ENCODE data around the gene TMEM52.

Gene TMEM52

DNA sequence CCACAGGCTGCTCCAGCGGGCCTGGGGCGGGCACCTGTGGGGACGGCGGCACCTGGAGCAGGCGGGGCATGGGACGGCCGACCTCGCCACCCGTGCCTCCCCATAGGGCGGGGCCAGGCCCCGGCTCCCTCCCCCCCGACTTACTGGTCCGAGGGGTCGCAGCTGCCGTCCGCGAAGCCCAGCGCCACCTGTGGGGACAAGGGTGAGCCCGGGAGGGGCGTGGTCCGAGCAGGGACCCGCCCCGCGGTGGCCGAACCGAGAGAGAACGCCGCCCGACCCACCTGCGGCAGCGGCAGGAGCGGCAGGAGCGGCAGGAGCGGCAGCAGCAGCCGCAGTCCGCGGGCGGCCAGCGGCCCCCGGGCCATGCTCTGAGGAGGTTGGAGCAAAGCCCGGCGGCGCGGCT lies at the start of gene TMEM52:
TMEM52 (minus strand) TSS at position 379 of the 403 bp plus-strand sequence; CDS start at position 365, 14 bp downstream.
- no peak for DNase-seq

GRCh38 chr1:1967879-1968278 lies 48.8 kb upstream of the TMEM52 start:
- DNase-seq: no peak

DNA sequence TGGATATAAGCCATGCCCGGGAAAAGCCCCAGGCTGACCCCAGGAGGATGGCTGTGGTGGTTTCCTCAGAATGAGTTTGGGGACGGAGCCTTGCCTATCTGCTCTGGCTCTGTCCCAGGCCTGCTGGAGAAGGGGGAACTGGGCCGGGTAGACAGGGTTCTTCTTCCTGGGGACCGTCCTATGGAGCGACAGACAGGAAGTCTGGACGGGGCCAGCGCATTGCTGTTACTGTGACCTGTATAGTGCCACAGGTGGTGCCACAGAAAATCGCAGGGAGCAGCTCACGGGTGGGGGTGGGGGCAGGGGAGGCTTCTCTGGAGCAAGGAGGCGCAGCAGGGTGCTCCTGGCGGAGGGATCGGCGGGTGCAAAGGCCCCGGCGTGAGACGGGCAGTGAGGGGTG lies 48.1 kb upstream of the TMEM52 start:
- no peak for DNase-seq

- no peak for DNase-seq
Observed at GRCh38 chr1:1966071-1966740, 47.1 kb upstream of the TMEM52 start.

DNA sequence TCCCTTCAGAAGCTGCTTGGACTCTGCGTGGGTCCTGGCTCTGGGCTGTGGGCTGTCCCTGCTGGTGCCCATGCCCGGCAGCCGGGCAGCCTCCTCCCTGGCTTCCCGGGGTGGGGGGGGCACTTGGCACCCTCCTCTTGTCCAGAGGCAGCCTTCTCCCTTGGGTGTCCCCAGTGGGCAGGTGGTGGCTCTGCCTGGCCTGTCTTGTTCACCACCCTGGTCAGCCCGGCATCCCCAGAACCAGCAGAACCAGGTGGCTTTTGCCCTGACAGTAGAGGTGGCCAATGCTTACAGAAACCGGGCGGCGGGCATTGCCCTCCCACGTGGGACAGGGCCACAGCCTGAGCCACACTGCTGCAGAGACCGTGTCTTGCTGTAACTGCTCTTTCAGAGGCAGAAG lies 46.5 kb upstream of the TMEM52 start:
- DNase-seq: no peak

DNA sequence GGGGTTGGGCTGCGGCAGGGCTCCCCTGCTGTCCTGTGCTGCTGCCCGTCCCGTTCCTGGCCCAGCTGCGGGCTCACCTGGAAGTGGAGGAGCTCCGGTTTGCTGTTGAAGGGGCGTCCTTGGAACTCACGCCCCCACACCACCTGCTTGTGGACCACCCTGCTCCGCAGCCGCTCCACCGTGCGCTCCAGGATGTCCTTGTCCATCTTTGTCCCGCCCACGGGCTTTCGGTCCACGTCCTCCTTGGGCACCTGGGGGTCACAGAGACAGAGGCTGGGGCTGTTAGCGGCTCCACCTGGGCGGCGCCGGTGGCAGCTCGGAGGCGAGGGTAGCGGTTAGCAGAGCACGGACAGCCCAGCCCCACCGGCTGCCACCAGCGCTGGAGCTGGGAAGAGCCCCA lies 45.7 kb upstream of the TMEM52 start:
- no peak for DNase-seq

DNA sequence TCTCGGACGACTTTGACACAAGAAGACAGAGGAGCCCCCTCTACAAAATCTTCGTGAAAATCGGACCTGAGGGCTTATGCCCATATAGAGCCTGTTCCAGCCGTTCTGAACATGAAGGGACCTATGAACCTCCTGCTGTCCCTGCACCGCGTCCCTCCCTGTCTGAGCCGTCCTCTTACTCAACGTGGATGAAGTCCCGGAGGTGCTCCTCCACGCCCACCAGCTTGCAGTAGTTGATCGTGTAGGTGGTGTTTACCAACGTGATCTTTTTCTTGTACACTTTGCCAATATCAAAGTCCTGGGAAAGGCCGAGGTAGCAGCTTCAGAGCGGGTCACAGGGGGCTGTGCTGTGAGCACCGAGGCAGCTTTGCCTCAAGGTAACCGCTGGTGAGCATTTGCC lies 44.5 kb upstream of the TMEM52 start:
- DNase-seq: no peak

GRCh38 chr1:1962752-1963151 lies 43.7 kb upstream of the TMEM52 start:
- no peak for DNase-seq

DNA sequence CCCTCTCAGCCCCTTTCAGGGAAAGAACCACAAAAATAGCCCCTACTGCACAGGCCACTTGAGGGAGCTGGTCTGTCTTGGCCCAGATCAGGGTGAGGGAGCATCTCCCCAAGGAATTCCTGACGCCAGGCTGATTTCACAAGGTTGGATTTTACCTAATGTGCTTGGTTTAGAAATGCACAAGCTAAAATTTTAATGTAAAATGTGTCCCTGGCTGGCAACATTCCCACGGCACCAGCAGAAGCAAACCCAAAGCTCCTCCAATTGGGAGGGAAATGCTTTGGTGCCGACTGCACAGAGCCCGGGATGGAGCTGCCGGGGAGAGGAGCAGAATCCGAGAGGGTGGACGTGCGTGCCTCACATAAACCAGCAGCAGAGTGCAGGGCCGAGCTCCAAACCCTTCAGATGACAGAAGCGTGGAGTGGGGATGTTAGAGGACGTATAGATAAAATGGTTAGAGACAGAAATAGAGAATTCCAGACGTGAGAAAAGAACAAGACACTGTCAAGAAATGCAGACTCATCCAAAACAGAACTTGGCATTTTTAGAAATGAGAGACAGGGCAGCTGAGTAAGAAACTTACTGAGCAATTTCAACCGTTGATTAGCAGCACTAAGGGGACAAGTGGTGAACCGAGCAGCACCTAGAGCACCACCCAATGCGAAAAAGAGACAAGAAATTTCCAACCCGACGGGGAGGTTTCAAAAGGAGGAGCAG lies 41.6 kb upstream of the TMEM52 start:
- DNase-seq: no peak

DNA sequence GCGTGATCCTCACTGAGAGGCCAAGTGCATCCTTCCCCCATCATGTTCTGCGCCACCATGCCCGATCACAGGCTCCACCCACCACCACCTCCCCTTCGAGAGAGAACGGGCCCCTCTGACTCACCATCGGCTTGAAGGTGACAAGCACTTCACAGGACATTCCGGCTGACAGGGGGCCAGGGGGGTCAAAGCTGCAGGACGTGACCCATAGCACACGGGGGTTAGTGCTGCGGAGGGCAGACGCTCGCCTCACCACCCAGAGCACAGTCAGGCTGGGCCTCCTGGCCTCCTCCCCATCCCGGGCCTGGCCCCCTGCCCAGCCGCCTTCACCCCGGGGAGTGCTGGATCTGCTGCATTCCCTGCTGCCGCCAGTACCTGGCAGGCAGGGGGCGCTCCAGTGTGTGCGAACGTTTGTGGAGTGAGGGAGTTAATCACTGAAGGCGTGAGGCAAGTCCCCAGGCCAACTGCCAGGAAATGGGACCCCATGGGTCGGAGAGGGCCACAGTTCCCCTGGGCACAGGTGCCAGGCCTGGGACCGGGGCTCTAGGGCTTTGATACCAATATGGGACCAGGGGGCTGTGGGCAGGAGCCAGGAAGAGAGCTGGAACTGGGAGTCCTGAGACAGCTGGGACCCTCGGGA lies 40.9 kb upstream of the TMEM52 start:
- no peak for DNase-seq

DNA sequence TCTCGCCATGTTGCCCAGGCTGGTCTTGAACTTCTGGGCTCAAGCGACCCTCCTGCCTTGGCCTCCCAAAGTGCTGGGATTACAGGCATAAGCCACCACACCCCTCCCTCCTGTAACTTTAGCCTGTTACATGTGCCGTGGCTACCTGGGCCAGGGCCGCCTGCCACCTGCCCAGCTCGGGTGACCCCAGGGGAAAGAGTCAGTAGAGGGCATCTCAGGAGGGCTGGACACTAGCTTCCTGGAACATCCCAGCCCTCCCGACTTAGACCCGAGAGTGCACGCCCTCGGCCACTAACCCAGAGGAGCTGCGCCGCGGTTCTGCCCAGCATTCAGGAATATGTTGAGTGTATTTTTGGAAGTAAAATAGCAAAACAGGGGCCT lies 40.4 kb upstream of the TMEM52 start:
- DNase-seq: no peak

- no peak for DNase-seq
Observed at GRCh38 chr1:1958071-1958541, 39.0 kb upstream of the TMEM52 start.

GRCh38 chr1:1957533-1957961 lies 38.5 kb upstream of the TMEM52 start:
- DNase-seq: no peak

DNA sequence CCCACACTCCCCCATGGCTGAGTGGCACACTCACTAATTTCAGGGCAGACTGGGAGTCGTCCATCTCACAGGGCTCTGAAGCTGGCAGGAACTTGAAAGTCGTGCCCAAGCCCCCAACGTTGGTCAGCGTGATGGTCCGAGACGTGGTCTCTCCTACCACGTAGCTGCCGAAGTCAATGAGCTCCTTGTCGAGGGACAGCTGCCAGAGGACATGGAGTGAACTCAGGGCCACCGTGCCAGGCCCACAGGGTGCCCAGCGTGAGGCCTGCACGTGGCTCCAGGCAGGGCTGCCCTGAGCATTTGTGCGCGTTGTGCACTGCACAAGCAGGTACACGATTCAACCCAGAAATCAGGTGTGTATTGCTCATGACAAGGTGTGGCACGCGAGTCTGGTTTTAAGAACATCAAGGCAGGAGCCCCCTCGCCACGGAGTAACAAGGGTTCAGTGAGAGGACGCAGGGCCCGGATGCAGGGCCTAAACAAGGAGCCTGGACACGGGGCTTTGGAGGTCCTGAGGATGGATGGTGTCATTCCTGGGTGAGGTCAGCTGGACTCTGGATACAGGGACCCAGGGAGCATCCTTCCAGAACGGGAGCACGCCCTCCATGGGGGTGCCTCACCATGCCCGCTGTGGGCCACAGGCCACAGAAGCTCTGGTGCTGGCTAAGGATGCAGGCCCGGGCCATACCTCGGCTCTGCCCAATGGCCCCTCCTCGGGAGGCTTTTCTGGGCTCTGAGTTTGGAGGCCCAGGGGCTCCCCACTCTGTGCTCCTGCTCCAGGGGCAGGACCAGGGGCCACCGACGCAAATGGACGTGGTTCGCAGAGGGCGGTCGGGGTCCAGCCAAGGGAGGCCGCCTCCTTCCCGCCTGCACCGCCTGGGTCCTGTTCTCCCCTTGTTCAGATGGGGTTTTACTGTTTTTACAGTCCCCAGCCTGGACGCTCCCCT lies 37.8 kb upstream of the TMEM52 start:
- no peak for DNase-seq

DNA sequence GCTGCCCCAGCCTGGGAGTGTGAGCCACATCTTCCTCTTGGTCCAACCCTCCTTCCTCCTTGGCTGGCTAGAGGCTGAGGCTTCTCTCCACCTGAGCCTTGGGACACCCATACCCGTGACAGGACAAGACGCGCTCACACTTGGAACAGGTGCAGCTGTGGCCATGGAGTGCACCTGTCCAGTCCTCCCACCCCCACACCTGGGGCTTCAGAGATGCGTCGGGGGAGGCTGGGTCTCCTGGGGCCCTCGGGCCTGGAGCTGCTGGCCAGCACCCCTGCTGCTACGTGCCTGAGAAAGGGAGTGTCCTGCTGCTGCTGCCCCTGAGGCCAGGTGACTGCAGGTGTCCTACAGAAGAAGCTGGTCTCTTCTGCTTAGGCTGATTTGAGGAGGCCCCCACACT lies 37.0 kb upstream of the TMEM52 start:
- DNase-seq: no peak

DNA sequence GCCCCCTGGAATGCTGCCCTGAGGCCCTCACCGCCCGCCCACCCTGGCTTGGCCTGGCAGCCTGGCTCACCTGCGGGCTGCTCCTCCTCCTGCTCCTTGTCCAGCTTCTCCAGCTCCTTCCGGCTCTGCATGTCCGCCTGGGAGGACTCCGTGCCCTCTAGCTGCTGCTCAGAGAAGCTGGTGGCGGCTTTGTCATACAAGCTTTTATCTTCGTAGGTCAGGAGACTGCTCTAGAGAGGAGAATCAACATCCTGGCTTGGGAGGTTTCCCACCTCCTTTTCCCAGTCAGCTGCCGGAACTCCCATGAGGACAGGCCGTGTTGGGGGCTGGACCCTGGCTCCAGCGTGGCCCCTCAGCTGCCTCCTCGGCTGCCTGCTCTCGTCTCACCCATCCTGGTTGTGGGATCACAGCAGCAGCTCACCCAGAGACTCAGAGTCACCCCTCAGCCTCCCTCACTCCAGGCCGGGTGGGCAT lies 36.6 kb upstream of the TMEM52 start:
- no peak for DNase-seq

GRCh38 chr1:1954831-1955441 lies 35.9 kb upstream of the TMEM52 start:
- no peak for DNase-seq

DNA sequence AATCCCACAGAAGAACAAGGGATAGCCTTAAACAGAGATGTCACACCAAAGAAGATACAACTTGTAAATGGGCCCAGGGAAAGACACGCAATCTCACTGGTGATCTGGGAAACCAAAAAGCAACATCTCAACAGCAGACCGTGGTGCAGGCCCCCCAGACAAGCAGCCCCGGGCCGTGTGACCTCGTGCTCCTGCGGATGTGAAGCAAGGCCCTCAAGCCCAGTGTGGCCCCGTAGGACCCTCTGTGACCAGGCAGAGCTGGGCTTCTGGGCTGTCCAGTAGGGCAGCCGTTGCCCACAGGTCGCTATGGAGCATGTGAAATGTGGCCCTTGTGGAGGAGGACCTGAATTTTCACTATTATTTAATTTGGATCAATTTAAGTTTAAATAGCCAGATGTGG lies 34.9 kb upstream of the TMEM52 start:
- no peak for DNase-seq

DNA sequence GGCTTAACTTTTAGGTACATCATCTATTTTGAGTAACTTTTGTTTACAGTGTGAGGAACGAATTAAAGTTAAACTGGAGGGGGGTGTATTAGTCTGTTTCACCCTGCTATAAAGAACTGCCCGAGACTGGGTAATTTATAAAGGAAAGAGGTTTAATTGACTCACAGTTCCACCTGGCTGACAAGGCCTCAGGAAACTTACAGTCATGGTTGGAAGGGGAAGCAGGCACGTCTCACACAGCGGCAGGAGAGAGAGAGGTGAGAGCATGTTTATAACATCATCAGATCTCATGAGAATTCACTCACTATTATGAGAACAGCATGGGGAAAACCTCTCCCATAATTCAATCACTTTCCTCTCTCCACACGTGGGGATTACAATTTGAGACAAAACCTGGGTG lies 31.9 kb upstream of the TMEM52 start:
- DNase-seq: no peak

DNA sequence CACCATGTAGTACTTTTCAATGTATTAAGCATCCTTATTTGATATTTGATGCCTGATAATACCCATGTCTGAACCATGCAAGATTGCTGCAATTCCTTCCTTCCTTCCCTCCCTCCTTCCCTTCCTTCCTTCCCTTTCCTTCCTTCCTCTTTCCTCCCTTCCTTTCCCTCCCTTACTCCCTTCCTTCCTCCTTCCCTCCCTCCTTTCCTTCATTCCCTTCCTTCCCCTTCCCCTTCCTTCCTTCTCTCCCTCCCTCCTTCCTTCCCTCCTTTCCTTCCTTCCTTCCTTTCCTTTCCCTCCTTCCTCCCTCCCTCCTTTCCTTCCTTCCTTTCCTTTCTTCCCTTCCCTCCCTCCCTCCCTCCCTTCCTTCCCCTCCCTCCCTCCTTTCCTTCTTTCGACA lies 29.7 kb upstream of the TMEM52 start:
- no peak for DNase-seq

GRCh38 chr1:1947493-1947892 lies 28.4 kb upstream of the TMEM52 start:
- no peak for DNase-seq

GRCh38 chr1:1946540-1946939 lies 27.5 kb upstream of the TMEM52 start:
- DNase-seq: no peak
